GM12801 (cell line): ENCODE results near the gene TM4SF1.

Experiments
- CTCF ChIP-seq: IDR thresholded peaks from one replicate; pipeline ENCODE4 v1.5.1; 2011; ENCODE audit warnings: control low read depth; ENCODE audit not compliant: insufficient read length; ENCODE audit errors: extremely low read depth

The TM4SF1 gene

DNA sequence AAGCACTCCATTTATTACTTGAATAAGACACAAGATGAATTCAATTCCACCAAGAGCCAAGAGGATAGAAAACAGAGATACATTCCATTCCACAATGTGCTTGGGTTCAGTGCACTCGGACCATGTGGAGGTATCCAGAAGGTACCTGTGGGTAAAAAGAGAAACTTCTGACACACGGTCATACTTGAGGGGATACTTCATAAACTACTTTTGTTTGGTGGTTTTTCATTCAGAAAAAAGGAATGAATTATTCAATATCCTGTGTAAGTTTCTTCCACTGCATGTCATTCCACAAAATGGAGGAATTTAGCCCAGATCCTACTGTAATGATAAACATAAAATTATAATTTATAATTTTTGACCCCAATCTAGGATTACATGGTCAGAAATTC lies 5.7 kb downstream of the TM4SF1 start:
- TF ChIP-seq CTCF = no peak

DNA sequence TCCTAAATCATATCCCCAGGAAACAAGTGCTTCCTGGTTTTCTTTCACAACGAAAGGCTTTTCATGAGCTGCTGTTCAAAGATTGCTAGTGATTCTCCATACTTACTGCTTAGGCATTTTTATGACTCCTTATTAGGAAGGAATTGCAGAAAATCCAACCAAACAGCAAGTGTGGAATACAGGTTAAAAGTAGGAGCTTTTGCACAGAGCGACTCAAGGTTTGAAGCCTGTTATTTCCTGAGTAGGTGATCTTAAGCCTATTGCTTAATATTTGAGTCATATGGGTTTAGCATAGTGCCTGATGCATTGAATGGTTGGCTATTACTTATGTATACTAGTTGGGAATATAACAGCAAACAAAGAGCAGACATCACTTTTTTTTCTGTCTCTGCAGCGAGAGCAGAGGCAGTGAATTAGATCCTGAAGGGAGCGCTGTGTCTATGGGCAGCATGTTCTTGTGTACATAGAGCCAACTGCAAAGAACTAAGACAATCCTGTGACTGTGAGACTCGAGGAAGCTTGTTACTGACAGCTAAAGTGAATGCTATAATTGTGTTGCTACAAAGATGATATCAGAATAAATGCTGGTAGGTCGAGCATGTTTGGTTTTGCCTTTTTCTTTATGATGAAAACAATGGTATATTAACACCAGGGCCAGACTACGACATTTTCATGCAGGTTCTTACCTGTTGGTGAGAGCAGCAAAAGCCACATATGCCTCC lies 6.3 kb downstream of the TM4SF1 start:
- no peak for TF ChIP-seq CTCF

DNA sequence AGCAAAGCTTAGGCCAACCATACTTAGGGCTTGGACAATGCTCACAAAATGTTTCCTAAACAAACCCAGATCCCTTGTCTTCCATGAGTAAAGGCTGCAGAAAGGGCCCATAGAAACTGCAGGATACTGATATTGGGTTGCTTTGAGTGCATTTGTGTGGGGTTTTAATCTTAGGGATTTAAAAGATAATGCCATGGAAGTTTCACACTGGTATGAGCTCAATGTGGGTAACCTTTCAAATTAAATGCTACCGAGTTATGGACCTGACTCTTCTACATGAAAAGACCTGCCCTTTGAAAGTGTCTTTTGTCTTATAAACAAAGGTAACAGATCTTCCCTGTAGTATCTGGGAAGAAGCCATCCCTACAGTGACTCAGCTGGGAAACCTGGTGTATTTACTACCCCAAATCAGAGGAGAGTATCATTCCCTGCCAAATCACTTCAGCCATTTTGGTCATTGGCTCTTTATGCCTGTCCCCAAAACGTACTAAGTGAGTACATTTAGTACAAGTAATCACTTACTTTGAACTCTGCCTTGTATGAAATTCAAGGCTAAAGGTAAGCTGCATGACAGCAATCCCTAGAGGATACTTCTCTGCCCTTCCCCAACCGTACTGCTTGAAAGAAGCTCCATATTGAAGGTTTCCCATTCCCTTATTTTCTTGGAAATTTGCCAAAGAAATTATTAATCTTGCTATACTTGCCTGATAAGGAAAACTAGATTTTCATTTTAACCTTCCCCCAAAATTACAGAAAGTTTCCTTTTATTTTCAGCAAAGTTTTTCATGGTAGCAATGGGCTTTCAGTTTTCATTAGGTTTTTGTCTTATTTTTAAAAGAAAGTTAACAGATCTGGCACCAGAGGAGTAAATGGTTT lies 7.2 kb downstream of the TM4SF1 start:
- no peak for TF ChIP-seq CTCF

GRCh38 chr3:149368674-149369497 lies 8.6 kb downstream of the TM4SF1 start:
- TF ChIP-seq CTCF = no peak

GRCh38 chr3:149368201-149368673 lies 9.2 kb downstream of the TM4SF1 start:
- TF ChIP-seq CTCF = no peak

GRCh38 chr3:149366941-149367840 lies 10.3 kb downstream of the TM4SF1 start:
- no peak for TF ChIP-seq CTCF
